GM19239 (cell line): ENCODE results near the gene SP140L.

Experiments
- DNase-seq: peaks from one replicate; pipeline ENCODE4 v3.0.0; 2011; ENCODE audit warnings: low spot score; ENCODE audit not compliant: insufficient read length
- FAIRE-seq: peaks from 2 replicates; lab custom pipeline; 2011; peaks lifted over from hg19 to GRCh38; lab: Jason Lieb, UNC

The SP140L gene

GRCh38 chr2:230447455-230448451 lies 120.8 kb downstream of the SP140L start:
- DNase-seq (peak; percentile 15), FAIRE-seq (peak; percentile 98)

GRCh38 chr2:230449901-230450467 lies 123.0 kb downstream of the SP140L start:
- DNase-seq: no peak
- FAIRE-seq: peak; percentile 91

GRCh38 chr2:230453006-230453405 lies 126.0 kb downstream of the SP140L start:
- FAIRE-seq: no peak

More at GRCh38 chr2:230453006-230453405, 126.0 kb downstream of the SP140L start:
- no peak for DNase-seq
